Naive thymus-derived CD4-positive, alpha-beta T cell (primary cell): Measurements from ENCODE around the gene CIDEC. TPM values are rescaled to one million over a fixed set of nuclear protein-coding genes. Genes with fewer than 3 reads are reported as not detected.
A peak's percentile ranks its signal among the peaks of the same experiment; 100 is the strongest.

Experiments
- ATAC-seq: fragments of 150-1000 bp; cut with Tn5 transposase; 2 replicates; pipeline ENCODE4 v1.10.0; 2021; ENCODE audit warnings: mild to moderate bottlenecking, moderate library complexity
- CTCF ChIA-PET: fragments of 350-600 bp; sonication (Branson Sonifier 250); formaldehyde crosslinking; loops from one replicate; lab custom pipeline; 2021; ENCODE audit warnings: antibody characterized with exemption; lab: Charles Lee
- POLR2A ChIA-PET: fragments of 350-600 bp; sonication (Branson Sonifier 250); formaldehyde crosslinking; loops from one replicate; lab custom pipeline; 2021; ENCODE audit warnings: antibody characterized with exemption, inconsistent platforms; lab: Charles Lee
- DNase-seq, 9 donors: peaks; one replicate each; pipeline versions ENCODE4 v3.0.0 to v3.0.0-alpha.2; 2020 to 2022; ENCODE audit warnings: mixed read lengths in 1 of 9
- H3K27ac ChIP-seq: one replicate; pipeline ENCODE4 v1.7.0; 2013; ENCODE audit warnings: mild to moderate bottlenecking, low read depth, low read length, moderate library complexity
- H3K27me3 ChIP-seq, 2 donors: one replicate each; pipeline ENCODE4 v1.7.0; 2013; ENCODE audit warnings: low read length in 2 of 2, mild to moderate bottlenecking in 2 of 2, moderate library complexity in 2 of 2; ENCODE audit not compliant: control insufficient read depth in 2 of 2, insufficient read depth in 2 of 2
- H3K36me3 ChIP-seq, 3 experiments: 1 replicate in 2 of 3; 2 replicates in 1 of 3; pipeline ENCODE4 v1.7.0; 2013; ENCODE audit warnings: low read length in 3 of 3, mild to moderate bottlenecking in 3 of 3, moderate library complexity in 1 of 3; ENCODE audit not compliant: insufficient read depth in 3 of 3, control insufficient read depth in 2 of 3
- H3K4me1 ChIP-seq, 2 donors: one replicate each; pipeline ENCODE4 v1.7.0; 2013; ENCODE audit warnings: low read length in 2 of 2, mild to moderate bottlenecking in 2 of 2, moderate library complexity in 1 of 2; ENCODE audit not compliant: control insufficient read depth in 2 of 2, insufficient read depth in 2 of 2
- H3K4me3 ChIP-seq: 2 replicates; pipeline ENCODE4 v1.7.0; 2013; ENCODE audit warnings: mild to moderate bottlenecking, low read length
- H3K9me3 ChIP-seq, 3 experiments: 1 replicate in 2 of 3; 2 replicates in 1 of 3; pipeline ENCODE4 v1.7.0; 2013; ENCODE audit warnings: low read length in 3 of 3; ENCODE audit not compliant: control insufficient read depth in 2 of 3
- H3K27ac Mint-ChIP-seq, 9 donors: one replicate each; pipeline ENCODE4 v1.8.0; 2020 to 2022; ENCODE audit warnings: mixed read lengths in 9 of 9, mild to moderate bottlenecking in 8 of 9, moderate library complexity in 5 of 9, inconsistent platforms in 2 of 9
- H3K27me3 Mint-ChIP-seq, 5 donors: one replicate each; pipeline ENCODE4 v1.8.0; 2021 to 2022; ENCODE audit warnings: mixed read lengths in 5 of 5, mild to moderate bottlenecking in 1 of 5
- H3K36me3 Mint-ChIP-seq, 5 donors: one replicate each; pipeline ENCODE4 v1.8.0; 2020 to 2022; ENCODE audit warnings: mixed read lengths in 5 of 5, mild to moderate bottlenecking in 3 of 5, inconsistent platforms in 1 of 5
- H3K4me1 Mint-ChIP-seq, 7 donors: one replicate each; pipeline ENCODE4 v1.8.0; 2020 to 2022; ENCODE audit warnings: mixed read lengths in 7 of 7, mild to moderate bottlenecking in 3 of 7, inconsistent platforms in 1 of 7
- H3K4me3 Mint-ChIP-seq, 10 donors: one replicate each; pipeline ENCODE4 v1.8.0; 2020 to 2022; ENCODE audit warnings: mild to moderate bottlenecking in 10 of 10, mixed read lengths in 10 of 10, moderate library complexity in 6 of 10, inconsistent platforms in 2 of 10
- H3K9me3 Mint-ChIP-seq, 11 donors: one replicate each; pipeline ENCODE4 v1.8.0; 2020 to 2022; ENCODE audit warnings: mixed read lengths in 11 of 11, mild to moderate bottlenecking in 4 of 11, inconsistent platforms in 1 of 11, moderate library complexity in 1 of 11
- intact Hi-C, 2 donors: fragments of 100-400 bp; cut with micrococcal nuclease; formaldehyde crosslinking; loops; one replicate each; pipeline ENCODE4 v1.15.1; 2023
- polyA plus RNA-seq, 2 donors: library from polyadenylated mRNA; unstranded; fragments of 300-500 nt; fragmentation: Illumina TruSeq; gene quantifications; one replicate each; pipeline ENCODE4 v1.2.3, GENCODE V29; 2021
- total RNA-seq, 6 experiments: library from RNA in 5 of 6; stranded (reverse) in 5 of 6; gene quantifications; 1 replicate in 5 of 6; 2 replicates in 1 of 6; pipeline ENCODE4 v1.2.3 and lab custom pipeline; 2021 to 2026

Gene CIDEC
- total and polyA plus RNA-seq, 7 experiments from 2014 or later, result not detected

GRCh38 chr3:9916346-9916733, 36.3 kb upstream of the CIDEC start:
- no peaks in the 10 kb centered on the region for H3K27me3 ChIP-seq
- H3K27me3 Mint-ChIP-seq, result no peaks in the 10 kb centered on the region
- no peak overlapping the region for H3K27ac ChIP-seq
- no peaks in the 10 kb centered on the region for H3K9me3 Mint-ChIP-seq
- H3K4me3 Mint-ChIP-seq, result peak overlapping the region; percentile 68 to 86 (median 78)
- peak overlapping the region; percentile 20 for H3K4me3 ChIP-seq
- no peaks in the 10 kb centered on the region for H3K9me3 ChIP-seq
- peaks cover 0 to 11% of the 10 kb centered on the region in 2 donors for H3K4me1 ChIP-seq
- ChIA-PET CTCF (no interaction called here), POLR2A (interaction anchor here (0.9 to 2.1 kb wide), 3 partner anchors 16 to 72 kb away, joined by 3 to 18 read pairs (median 3); partner anchors contain the start of genes CRELD1 and RPUSD3)
- no peaks in the 10 kb centered on the region for H3K36me3 ChIP-seq
- no peak for DNase-seq
- no peak for ATAC-seq
- no peaks in the 10 kb centered on the region for H3K36me3 Mint-ChIP-seq
- peak overlapping the region in 5 of 9 donors; percentile 19 to 80 (median 55) for H3K27ac Mint-ChIP-seq
- peaks cover 0 to 18% (median 8%) of the 10 kb centered on the region in 7 donors for H3K4me1 Mint-ChIP-seq
- intact Hi-C loops, result loop anchor here (1.0 to 2.0 kb wide), 2 partner anchors 16 to 17 kb away; partner anchors contain the start of gene CRELD1 (in 2 of the 2)

GRCh38 chr3:9915254-9916141, 35.4 kb upstream of the CIDEC start:
- Mint-ChIP-seq H3K27me3 (no peaks in the 10 kb centered on the region), H3K27ac (no peak overlapping the region), H3K9me3 (no peaks in the 10 kb centered on the region), H3K4me1 (peaks cover 0 to 18% (median 8%) of the 10 kb centered on the region in 7 donors), H3K36me3 (no peaks in the 10 kb centered on the region), H3K4me3 (peak overlapping the region; percentile 72 to 86 (median 79))
- H3K9me3 ChIP-seq, result no peaks in the 10 kb centered on the region
- no peaks in the 10 kb centered on the region for H3K36me3 ChIP-seq
- H3K4me1 ChIP-seq, result peaks cover 0 to 11% of the 10 kb centered on the region in 2 donors
- H3K27ac ChIP-seq, result peak overlapping the region; percentile 8
- intact Hi-C loops, result loop anchor here (1.0 to 2.0 kb wide), 4 partner anchors 17 to 67 kb away; partner anchors contain the start of genes CRELD1 (in 2 of the 2) and JAGN1 (in 1 of the 2)
- H3K4me3 ChIP-seq, result peak overlapping the region; percentile 48
- ATAC-seq (peak; percentile 63), DNase-seq (peak in 6 of 9 donors; percentile 16 to 52 (median 24))
- H3K27me3 ChIP-seq, result no peaks in the 10 kb centered on the region
- ChIA-PET POLR2A (interaction anchor here (1.0 to 2.1 kb wide), 3 partner anchors 16 to 72 kb away, joined by 3 to 18 read pairs (median 3); partner anchors contain the start of genes CRELD1, JAGN1 and RPUSD3), CTCF (interaction anchor here (0.7 kb wide), 1 partner anchor 16 kb away, joined by 3 read pairs; no protein-coding TSS in a partner anchor)

GRCh38 chr3:9914559-9915253, 34.7 kb upstream of the CIDEC start:
- peaks cover 0 to 3% (median 0%) of the 10 kb centered on the region in 5 donors for H3K27me3 Mint-ChIP-seq
- H3K4me1 ChIP-seq, result peaks cover 0 to 11% of the 10 kb centered on the region in 2 donors
- H3K27me3 ChIP-seq, result no peaks in the 10 kb centered on the region
- peak overlapping the region in 9 of 10 donors; percentile 55 to 85 (median 72) for H3K4me3 Mint-ChIP-seq
- H3K4me3 ChIP-seq, result peak overlapping the region; percentile 48
- H3K4me1 Mint-ChIP-seq, result peaks cover 0 to 19% (median 8%) of the 10 kb centered on the region in 7 donors
- no peak overlapping the region for H3K27ac ChIP-seq
- CTCF ChIA-PET, result no interaction called here
- H3K27ac Mint-ChIP-seq, result no peak overlapping the region
- DNase-seq, result no peak
- intact Hi-C loops, result loop anchor here in 1 of 2 donors (1.0 to 2.0 kb wide), 2 partner anchors 24 to 66 kb away; partner anchors contain the start of gene JAGN1
- H3K9me3 ChIP-seq, result no peaks in the 10 kb centered on the region
- no peaks in the 10 kb centered on the region for H3K36me3 Mint-ChIP-seq
- H3K36me3 ChIP-seq, result no peaks in the 10 kb centered on the region
- POLR2A ChIA-PET, result interaction anchor here (1.2 kb wide), 1 partner anchor 24 kb away, joined by 3 read pairs; the partner anchor contains the start of gene JAGN1
- no peaks in the 10 kb centered on the region for H3K9me3 Mint-ChIP-seq
- ATAC-seq, result no peak

- DNase-seq (no peak), ATAC-seq (no peak)
- H3K27ac ChIP-seq, result no peak overlapping the region
- Mint-ChIP-seq H3K4me3 (peak overlapping the region in 3 of 10 donors; percentile 18 to 84 (median 55)), H3K36me3 (no peaks in the 10 kb centered on the region), H3K27ac (no peak overlapping the region), H3K4me1 (peaks cover 0 to 26% (median 8%) of the 10 kb centered on the region in 7 donors), H3K27me3 (peaks cover 0 to 5% (median 0%) of the 10 kb centered on the region in 5 donors), H3K9me3 (no peaks in the 10 kb centered on the region)
- H3K4me1 ChIP-seq, result peaks cover 0 to 11% of the 10 kb centered on the region in 2 donors
- ChIA-PET CTCF (no interaction called here), POLR2A (interaction anchor here (1.2 kb wide), 1 partner anchor 23 kb away, joined by 3 read pairs; the partner anchor contains the start of gene JAGN1)
- H3K4me3 ChIP-seq, result no peak overlapping the region
- intact Hi-C loops, result loop anchor here in 1 of 2 donors (2.0 kb wide), 1 partner anchor 65 kb away; no protein-coding TSS in a partner anchor
- no peaks in the 10 kb centered on the region for H3K9me3 ChIP-seq
- H3K27me3 ChIP-seq, result no peaks in the 10 kb centered on the region
- H3K36me3 ChIP-seq, result no peaks in the 10 kb centered on the region
Measured at GRCh38 chr3:9914011-9914410, 34.0 kb upstream of the CIDEC start.

GRCh38 chr3:9913601-9914000, 33.5 kb upstream of the CIDEC start:
- no peak overlapping the region for H3K4me3 ChIP-seq
- no peaks in the 10 kb centered on the region for H3K27me3 ChIP-seq
- peak overlapping the region in 2 of 10 donors; percentile 18 to 38 for H3K4me3 Mint-ChIP-seq
- H3K9me3 Mint-ChIP-seq, result no peaks in the 10 kb centered on the region
- intact Hi-C loops, result no loop called here
- no peak overlapping the region for H3K27ac ChIP-seq
- DNase-seq (no peak), ATAC-seq (no peak)
- H3K4me1 Mint-ChIP-seq, result peaks cover 0 to 26% (median 8%) of the 10 kb centered on the region in 7 donors
- H3K36me3 Mint-ChIP-seq, result no peaks in the 10 kb centered on the region
- H3K27me3 Mint-ChIP-seq, result peaks cover 0 to 5% (median 0%) of the 10 kb centered on the region in 5 donors
- H3K27ac Mint-ChIP-seq, result no peak overlapping the region
- peaks cover 0 to 11% of the 10 kb centered on the region in 2 donors for H3K4me1 ChIP-seq
- ChIA-PET CTCF (no interaction called here), POLR2A (interaction anchor here (2.3 kb wide), 1 partner anchor 19 kb away, joined by 9 read pairs; the partner anchor contains the start of gene CRELD1)
- H3K9me3 ChIP-seq, result no peaks in the 10 kb centered on the region
- no peaks in the 10 kb centered on the region for H3K36me3 ChIP-seq
